Activated naive CD8-positive, alpha-beta T cell treated with anti-CD3 and anti-CD28 coated beads, Interleukin-2, amount 50 U/mL, for 16 hours (primary cell): ENCODE measurements around the gene CNTN1.

Source experiments
- DNase-seq: peaks from one replicate; pipeline ENCODE4 v3.0.0-alpha.2; 2020; ENCODE audit warnings: low read depth, low spot score

The CNTN1 gene

DNA sequence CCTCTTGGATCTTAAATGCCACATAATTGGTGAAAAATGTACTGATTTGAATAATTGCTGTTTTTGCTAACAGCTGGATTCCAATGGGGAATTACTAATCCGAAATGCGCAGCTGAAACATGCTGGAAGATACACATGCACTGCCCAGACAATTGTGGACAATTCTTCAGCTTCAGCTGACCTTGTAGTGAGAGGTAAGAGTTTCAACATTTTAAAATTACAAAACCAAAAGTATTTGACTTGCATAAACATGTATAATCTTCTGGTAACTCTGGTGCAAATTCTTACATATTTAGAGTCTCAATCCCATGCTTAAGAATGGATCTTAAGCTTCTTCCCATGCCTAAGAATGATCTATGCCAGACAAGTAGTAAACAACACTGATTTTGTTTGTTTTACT, 266.8 kb downstream of the CNTN1 start:
- DNase-seq = no peak

DNA sequence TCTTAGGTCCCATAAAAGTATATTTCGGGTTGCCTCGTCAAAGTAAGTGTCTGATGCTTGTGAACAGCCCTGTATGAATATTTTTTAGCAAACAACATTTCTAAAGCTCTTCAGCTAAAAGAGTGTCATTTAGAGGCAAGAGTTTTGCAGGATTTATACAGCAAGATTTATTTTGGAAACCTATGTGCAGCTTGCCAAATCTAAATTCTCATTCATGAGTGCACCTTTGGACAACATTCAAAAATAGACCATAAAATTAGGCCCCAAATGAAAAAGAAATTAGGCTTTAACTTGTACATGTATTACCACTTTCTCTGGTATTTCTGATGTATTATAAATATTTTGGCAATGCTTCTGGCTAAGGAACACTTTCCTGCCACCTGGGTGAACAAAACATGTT, 271.5 kb downstream of the CNTN1 start:
- DNase-seq = no peak

- DNase-seq = no peak
Measured at GRCh38 chr12:40969796-40970195, 277.6 kb downstream of the CNTN1 start.

DNA sequence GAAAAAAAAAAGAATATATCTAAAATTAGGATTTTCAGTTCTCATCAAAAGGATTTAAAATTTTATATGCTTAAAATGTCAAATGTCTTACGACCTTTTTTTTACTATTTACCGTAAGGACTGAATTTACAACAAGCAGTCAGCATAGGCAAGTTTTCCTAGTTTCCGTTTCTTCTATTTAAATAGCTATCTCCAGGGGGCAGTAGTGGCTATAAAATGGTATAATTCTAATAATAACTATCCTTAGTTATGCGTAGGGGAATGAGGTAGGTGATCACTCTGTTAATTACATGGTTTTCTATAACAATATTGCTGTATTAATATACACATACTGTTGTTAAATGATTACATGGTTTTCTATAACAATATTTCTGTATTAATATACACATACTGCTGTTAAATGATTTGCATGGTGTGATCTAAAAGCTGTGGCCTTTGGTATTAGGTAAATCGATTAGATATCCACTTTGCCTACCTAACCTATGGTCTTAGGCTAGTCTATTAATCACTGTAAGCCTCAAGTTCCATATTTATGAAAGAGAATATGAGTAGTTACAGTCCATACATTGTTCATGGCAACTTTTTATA, 278.2 kb downstream of the CNTN1 start:
- DNase-seq = no peak

DNA sequence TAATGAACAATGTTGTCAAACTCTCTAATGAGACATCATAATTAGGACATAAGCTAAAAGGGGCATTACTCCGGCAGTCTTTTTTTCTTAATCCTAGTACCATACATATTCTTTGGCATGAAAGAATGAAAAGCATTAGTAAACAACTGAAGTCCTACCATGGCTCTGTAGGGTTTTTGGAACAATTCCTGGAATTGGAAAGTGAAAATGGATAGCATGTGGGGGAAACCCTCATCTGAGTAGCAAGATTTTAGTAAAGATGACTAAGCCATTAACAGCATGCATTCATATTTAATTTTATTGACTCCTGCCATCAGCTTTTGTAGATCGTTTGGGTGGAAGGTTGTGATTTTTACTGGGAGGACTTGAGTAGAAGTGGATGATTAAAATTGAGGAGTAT, 279.7 kb downstream of the CNTN1 start:
- no peak for DNase-seq

GRCh38 chr12:40976546-40976945, 284.3 kb downstream of the CNTN1 start:
- no peak for DNase-seq

GRCh38 chr12:40980427-40980961, 288.3 kb downstream of the CNTN1 start:
- DNase-seq = no peak

DNA sequence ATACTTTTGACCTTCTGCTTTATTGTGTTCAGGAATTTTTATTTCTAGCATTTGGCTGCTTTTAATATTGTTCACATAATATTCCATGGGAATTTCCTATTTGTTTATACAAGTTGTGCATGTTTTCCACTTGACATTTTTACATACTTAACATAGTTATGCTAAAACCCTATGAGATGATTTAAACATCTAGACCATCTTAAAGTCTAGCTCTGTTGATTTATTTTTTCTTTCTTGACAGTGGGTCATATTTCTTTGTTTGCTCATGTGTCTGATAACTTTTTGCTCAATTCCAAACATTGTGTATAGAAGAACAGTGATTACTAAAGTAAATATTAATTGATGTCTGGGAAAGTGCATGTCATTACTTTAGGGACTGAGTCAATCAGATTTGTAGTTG, 293.8 kb downstream of the CNTN1 start:
- DNase-seq = no peak

DNA sequence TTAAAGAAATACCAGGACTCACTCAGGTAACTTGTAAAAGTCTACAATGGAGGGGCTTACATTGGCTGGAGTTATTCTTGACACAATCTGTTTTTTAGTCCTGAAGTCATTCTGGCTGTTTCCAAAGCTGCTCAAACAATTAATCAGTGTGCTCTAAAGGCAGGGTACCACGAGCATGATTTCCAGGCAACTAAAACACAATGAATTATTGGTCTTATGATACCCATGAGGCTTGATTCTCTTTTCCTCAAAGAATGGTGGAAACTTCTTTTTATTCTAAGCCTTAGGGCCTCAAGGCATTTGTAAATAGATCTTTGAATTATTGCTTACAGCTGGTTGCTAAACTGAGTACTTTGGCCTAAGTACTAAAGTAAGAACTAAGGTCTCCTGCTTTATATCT, 296.1 kb downstream of the CNTN1 start:
- no peak for DNase-seq

- no peak for DNase-seq
Measured at GRCh38 chr12:40988824-40989223, 296.6 kb downstream of the CNTN1 start.

DNA sequence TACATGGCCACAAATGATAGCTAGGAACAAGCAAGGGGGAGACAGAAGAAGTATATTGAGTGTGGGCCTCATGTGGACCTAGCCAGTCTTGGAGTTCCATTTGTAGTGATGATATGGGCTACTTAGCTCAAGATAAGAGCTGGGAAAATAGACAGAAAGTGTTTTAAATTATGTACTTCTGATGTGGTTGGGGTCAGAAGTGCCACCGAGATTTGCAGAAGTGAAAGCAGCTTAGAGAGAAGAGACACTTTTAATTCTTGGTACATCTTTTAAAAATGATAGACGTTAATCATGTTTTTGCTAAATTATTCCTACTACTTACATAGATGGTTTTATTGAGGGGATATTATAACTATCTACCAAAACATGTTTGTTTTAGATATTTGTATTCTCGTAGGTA, 297.5 kb downstream of the CNTN1 start:
- no peak for DNase-seq

- DNase-seq = no peak
Measured at GRCh38 chr12:40992158-40992557, 299.9 kb downstream of the CNTN1 start.

DNA sequence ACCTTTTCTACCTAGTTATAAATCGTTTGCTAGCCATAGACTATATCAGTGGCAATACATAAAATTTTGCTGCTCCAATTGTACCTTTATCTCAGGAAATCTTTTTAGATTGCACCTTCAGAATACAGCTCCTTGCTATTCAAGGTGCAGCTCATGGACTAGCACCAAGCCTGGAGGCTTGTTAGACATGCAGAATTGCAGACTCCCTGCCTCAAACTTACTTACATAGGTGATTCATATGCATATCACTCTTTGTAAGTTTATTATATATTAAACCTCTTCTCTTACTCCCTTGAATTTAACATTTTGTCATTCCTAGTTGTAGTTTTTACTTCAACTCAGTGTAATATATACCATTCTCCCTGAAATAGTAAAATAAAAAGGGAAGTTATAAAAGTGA, 300.4 kb downstream of the CNTN1 start:
- no peak for DNase-seq

DNA sequence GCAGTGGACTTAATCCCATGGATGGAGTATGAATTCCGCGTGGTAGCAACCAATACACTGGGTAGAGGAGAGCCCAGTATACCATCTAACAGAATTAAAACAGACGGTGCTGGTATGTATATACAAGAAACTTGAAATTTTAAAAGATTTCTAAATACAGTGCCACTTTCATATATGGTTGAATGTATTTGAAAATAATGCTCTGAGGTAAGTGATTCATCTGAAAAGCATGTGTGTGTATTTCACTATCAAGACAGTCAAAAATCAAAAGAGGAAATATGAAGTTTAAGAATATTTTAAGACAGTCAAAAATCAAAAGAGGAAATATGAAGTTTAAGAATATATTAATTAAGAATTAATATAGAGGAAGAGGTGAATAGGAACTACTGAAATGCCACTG, 300.9 kb downstream of the CNTN1 start:
- no peak for DNase-seq

DNA sequence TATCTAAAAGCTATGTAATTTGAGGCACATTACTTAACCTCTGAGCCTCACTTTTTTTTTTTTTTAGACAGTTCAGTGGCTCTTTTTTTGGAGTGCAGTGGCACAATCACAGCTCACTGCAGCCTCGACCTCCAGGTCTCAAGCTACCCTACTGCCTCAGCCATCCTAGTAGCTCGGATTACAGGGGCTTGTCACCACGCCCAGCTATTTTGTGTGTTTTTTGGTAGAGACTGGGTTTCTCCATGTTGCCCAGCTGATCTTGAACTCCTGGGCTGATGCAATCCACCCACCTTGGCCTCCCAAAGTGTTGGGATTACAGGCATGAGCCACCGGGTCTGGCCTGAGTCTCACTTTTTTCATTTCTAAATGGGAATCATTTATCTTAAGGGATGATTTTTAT, 303.9 kb downstream of the CNTN1 start:
- no peak for DNase-seq

DNA sequence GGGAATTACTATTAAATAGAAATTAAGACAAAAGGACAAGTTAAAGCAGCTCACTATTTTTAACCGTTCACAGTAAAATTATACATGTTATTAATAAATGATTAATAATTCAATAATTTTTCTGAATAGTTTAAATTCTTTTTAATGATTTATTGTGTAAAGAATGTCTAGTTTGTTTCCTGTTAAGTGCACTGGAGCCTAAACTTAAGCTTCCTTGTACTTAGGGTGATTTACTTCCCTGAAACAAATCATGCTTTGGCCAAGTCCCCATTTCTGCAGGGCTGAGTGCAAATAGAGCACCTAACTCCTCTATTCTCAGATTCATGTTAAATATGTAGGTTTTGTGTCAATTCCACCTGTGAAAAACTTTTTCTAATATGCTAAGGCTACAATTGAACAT, 307.0 kb downstream of the CNTN1 start:
- no peak for DNase-seq

DNA sequence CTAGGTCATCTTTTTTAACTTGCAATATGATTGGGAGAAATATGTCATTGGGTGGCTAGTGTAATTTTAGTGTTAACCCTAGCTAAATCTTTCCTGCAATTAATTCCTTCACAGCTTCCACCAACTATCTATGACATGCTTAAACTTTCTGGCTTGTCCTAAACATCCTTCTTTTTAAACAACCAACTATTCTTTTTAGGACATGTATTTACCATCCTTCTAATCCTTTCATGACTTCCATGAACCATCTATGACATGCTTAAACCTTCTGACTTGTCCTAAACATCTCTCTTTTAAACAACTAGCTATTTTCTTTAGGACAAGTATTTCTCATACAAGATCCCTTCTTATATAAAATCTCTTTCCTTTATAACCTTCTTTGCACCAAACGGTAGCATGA, 316.2 kb downstream of the CNTN1 start:
- DNase-seq = no peak

DNA sequence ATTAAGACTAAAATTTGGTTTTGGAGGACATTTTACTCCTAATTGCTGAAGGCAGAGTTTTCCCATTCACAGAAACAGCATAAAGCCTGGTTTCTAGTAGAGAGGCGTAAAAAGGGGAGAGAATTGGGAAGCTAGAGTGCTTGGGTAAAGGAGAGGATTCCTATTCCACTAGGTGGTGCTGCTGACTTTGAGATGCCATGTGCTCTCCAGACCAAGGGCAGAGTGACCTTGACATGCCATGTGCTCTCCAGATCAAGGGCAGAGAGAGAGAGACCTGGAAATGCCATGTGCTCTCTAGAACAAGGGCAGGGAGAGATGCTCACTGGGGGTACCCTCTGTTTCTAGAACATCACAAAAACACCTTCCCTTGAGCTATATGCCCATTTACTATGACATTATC, 319.7 kb downstream of the CNTN1 start:
- DNase-seq = no peak

GRCh38 chr12:41013881-41014642, 321.8 kb downstream of the CNTN1 start:
- DNase-seq = no peak

DNA sequence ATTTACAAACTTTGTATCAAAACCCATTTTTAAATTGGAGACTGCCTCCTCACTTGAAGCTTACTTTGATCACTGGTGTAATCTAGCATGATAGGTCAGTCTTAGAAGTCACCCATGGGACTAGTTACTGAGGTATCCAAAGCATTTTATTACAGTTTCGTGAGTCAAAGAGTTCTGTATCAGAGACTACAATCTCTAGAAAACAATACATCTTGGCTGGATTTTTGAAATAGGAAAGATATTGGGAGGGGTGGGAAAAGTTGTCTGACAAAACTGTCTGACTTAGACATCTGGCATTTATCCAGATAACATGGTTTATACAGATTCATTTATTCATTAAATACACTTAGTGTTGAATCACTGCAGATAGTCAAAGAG, 322.4 kb downstream of the CNTN1 start:
- DNase-seq = no peak

DNA sequence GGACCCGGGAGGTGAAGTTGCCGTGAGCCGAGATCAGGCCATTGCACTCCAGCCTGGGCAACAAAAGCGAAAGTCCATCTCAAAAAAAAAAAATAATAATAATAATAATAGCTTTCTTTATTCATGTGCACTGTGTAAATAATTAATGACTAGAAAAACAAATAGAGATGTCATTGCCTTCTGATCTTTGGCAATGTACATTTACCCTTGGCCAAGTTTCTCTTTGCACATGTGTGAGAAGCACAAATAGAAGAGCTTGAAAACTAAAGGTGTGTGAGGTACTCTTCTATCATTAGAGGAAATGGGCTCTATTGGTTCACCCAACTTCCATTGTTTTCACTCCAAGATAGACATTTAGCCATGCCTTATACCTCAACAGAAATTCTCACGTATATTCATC, 325.8 kb downstream of the CNTN1 start:
- no peak for DNase-seq

GRCh38 chr12:41019461-41019860, 327.2 kb downstream of the CNTN1 start:
- DNase-seq = no peak

DNA sequence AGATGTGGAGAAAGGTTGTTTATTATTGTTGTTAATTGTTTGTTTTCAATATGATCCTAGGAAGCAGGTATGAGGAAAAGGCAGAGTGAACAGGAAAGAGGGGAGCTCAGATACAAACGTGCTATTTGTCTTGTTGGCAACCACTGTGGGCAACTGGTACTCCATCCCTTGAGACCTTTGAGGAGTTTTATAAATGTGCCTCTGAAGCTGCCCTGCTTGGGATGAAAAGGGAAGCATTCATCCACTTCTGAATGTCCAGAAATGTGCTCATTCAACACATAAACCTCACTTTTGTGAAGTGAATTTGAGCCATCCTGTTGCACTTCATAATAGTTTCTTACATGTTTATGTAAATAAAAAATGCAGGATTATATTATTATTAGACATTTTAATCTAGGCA, 331.6 kb downstream of the CNTN1 start:
- DNase-seq = no peak

GRCh38 chr12:41026151-41026550, 333.9 kb downstream of the CNTN1 start:
- DNase-seq = no peak
